ENCODE results near the gene TRPC4. TPM values are rescaled to one million over a fixed set of nuclear protein-coding genes. Genes with fewer than 3 reads are reported as not detected.

TRPC4 gene
- total RNA-seq, 1 experiment from 2014 or later, result 0.22 TPM

- no peaks in the 10 kb centered on the region for H3K36me3 ChIP-seq (ENCODE audit: low read depth, low read length)
- no peaks in the 10 kb centered on the region for H3F3A ChIP-seq (ENCODE audit: low read length, unreplicated experiment)
- no peak for DNase-seq
- peaks cover 18% of the 10 kb centered on the region for H3K4me1 ChIP-seq (ENCODE audit: insufficient read depth, low read length)
- CTCF ChIA-PET, result no interaction called here
- ATAC-seq, result no peak
- no peaks in the 10 kb centered on the region for H3K9me3 ChIP-seq (ENCODE audit: low read length)
- no peaks in the 10 kb centered on the region for H3K79me2 ChIP-seq (ENCODE audit: low read length)
- TF ChIP-seq EZH2 (IDR thresholded peaks at IDR 0.05; ENCODE audit: low read length, unreplicated experiment) (no peak), EZH2phosphoT487 (IDR thresholded peaks at IDR 0.05; ENCODE audit: borderline replicate concordance, low read length) (no peak)
- H3K9ac ChIP-seq (ENCODE audit: low read length), result no peak overlapping the region
- H3K4me2 ChIP-seq (ENCODE audit: low read length), result no peak overlapping the region
- BruUV-seq (replicated peaks), result no TSS peak
- POLR2A ChIA-PET (ENCODE audit: unreplicated experiment), result no interaction called here
- intact Hi-C loops (cut with micrococcal nuclease), result loop anchor here (5.0 kb wide), 1 partner anchor 35 kb away; no protein-coding TSS in a partner anchor
- no peak overlapping the region for H3K27ac ChIP-seq (ENCODE audit: low read length)
- no peaks in the 10 kb centered on the region for H3K9me2 ChIP-seq (replicated peaks; ENCODE audit: low read length)
- no peaks in the 10 kb centered on the region for H4K20me1 ChIP-seq (ENCODE audit: low read length)
- no peak overlapping the region for H2AFZ ChIP-seq (ENCODE audit: low read length)
- H3K27me3 ChIP-seq (ENCODE audit: low read length), result no peaks in the 10 kb centered on the region
- H3K4me3 ChIP-seq (ENCODE audit: low read length), result no peak overlapping the region
Observed at GRCh38 chr13:37682496-37682895, 187.1 kb downstream of the TRPC4 start.

DNA sequence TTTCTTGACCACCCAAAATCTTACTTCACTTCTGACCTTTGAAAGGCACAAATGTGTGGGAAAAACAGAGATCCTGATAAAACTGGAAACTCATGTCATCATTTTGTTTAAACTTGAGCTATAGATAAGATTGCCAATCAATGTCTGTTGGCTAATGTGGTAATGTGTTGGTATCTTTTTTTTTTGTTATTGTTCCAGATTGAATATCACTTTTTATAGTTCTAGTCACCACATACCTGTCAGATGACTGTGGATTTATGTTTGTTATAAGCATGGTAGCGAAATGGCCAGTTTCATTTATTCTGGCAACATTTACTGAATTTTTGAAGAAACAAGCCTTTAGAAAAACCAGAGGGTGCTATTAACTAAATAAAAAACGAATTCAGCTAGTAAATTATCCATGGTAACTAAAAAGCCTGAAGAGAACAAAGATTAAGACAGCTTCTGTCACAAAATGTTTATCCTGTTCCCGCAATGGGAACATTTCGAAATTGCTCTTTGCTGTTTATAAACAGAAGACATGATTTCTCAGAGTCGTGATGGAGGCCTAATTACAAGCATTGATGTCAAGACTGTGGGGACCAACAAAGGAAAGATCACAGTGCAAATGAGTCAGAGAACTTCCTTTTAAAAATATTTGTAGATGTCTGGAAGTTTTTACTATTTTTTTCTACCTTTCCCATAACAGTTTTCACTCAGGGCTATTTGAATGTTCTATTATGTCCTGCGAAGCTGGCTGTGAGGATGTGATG is 188.1 kb downstream of the TRPC4 start:
- Histone ChIP-seq H3K4me2 (ENCODE audit: low read length) (peak overlapping the region; percentile 12), H4K20me1 (ENCODE audit: low read length) (no peaks in the 10 kb centered on the region), H3K27me3 (ENCODE audit: low read length) (no peaks in the 10 kb centered on the region), H3K9me2 (replicated peaks; ENCODE audit: low read length) (no peaks in the 10 kb centered on the region), H3F3A (ENCODE audit: low read length, unreplicated experiment) (no peaks in the 10 kb centered on the region), H2AFZ (ENCODE audit: low read length) (0 out of 2 replicates have a peak overlapping the region, but pooled peaks have one; percentile 49), H3K9me3 (ENCODE audit: low read length) (no peaks in the 10 kb centered on the region), H3K4me3 (ENCODE audit: low read length) (no peak overlapping the region), H3K79me2 (ENCODE audit: low read length) (no peaks in the 10 kb centered on the region), H3K9ac (ENCODE audit: low read length) (no peak overlapping the region), H3K27ac (ENCODE audit: low read length) (peak overlapping the region; percentile 56), H3K36me3 (ENCODE audit: low read depth, low read length) (no peaks in the 10 kb centered on the region), H3K4me1 (ENCODE audit: insufficient read depth, low read length) (peaks cover 18% of the 10 kb centered on the region)
- BruUV-seq (replicated peaks), result no TSS peak
- no peak for TF ChIP-seq EZH2phosphoT487 (IDR thresholded peaks at IDR 0.05; ENCODE audit: borderline replicate concordance, low read length)
- TF ChIP-seq EZH2 (IDR thresholded peaks at IDR 0.05; ENCODE audit: low read length, unreplicated experiment), result no peak
- TF ChIP-seq, protein P1, sequence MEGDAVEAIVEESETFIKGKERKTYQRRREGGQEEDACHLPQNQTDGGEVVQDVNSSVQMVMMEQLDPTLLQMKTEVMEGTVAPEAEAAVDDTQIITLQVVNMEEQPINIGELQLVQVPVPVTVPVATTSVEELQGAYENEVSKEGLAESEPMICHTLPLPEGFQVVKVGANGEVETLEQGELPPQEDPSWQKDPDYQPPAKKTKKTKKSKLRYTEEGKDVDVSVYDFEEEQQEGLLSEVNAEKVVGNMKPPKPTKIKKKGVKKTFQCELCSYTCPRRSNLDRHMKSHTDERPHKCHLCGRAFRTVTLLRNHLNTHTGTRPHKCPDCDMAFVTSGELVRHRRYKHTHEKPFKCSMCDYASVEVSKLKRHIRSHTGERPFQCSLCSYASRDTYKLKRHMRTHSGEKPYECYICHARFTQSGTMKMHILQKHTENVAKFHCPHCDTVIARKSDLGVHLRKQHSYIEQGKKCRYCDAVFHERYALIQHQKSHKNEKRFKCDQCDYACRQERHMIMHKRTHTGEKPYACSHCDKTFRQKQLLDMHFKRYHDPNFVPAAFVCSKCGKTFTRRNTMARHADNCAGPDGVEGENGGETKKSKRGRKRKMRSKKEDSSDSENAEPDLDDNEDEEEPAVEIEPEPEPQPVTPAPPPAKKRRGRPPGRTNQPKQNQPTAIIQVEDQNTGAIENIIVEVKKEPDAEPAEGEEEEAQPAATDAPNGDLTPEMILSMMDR (conservative IDR thresholded peaks at IDR 0.05; ENCODE audit: low read depth, low read length), result no peak
- ATAC-seq (peak; percentile 42; the same call in 1 of the 2 replicates), DNase-seq (peak; percentile 46)
- intact Hi-C loops (cut with micrococcal nuclease), result loop anchor here (5.0 kb wide), 1 partner anchor 34 kb away; no protein-coding TSS in a partner anchor
- CTCF ChIA-PET, result no interaction called here
- POLR2A ChIA-PET (ENCODE audit: unreplicated experiment), result no interaction called here

GRCh38 chr13:37680137-37680536 is 189.4 kb downstream of the TRPC4 start:
- no peaks in the 10 kb centered on the region for H3K9me2 ChIP-seq (replicated peaks; ENCODE audit: low read length)
- no peak overlapping the region for H3K4me2 ChIP-seq (ENCODE audit: low read length)
- ChIA-PET POLR2A (ENCODE audit: unreplicated experiment) (no interaction called here), CTCF (no interaction called here)
- TF ChIP-seq EZH2 (IDR thresholded peaks at IDR 0.05; ENCODE audit: low read length, unreplicated experiment), result no peak
- TF ChIP-seq EZH2phosphoT487 (IDR thresholded peaks at IDR 0.05; ENCODE audit: borderline replicate concordance, low read length), result no peak
- TF ChIP-seq, protein P1 (conservative IDR thresholded peaks at IDR 0.05; ENCODE audit: low read depth, low read length), result no peak
- H3K27me3 ChIP-seq (ENCODE audit: low read length), result no peaks in the 10 kb centered on the region
- no peaks in the 10 kb centered on the region for H3K36me3 ChIP-seq (ENCODE audit: low read depth, low read length)
- H2AFZ ChIP-seq (ENCODE audit: low read length), result no peak overlapping the region
- H3K9ac ChIP-seq (ENCODE audit: low read length), result no peak overlapping the region
- H3K4me3 ChIP-seq (ENCODE audit: low read length), result no peak overlapping the region
- DNase-seq, result no peak
- no peak overlapping the region for H3K27ac ChIP-seq (ENCODE audit: low read length)
- BruUV-seq (replicated peaks), result no TSS peak
- ATAC-seq, result no peak
- intact Hi-C loops (cut with micrococcal nuclease), result loop anchor here (5.0 kb wide), 1 partner anchor 33 kb away; no protein-coding TSS in a partner anchor
- no peaks in the 10 kb centered on the region for H4K20me1 ChIP-seq (ENCODE audit: low read length)
- no peaks in the 10 kb centered on the region for H3K79me2 ChIP-seq (ENCODE audit: low read length)
- H3K9me3 ChIP-seq (ENCODE audit: low read length), result no peaks in the 10 kb centered on the region
- peaks cover 18% of the 10 kb centered on the region for H3K4me1 ChIP-seq (ENCODE audit: insufficient read depth, low read length)
- no peaks in the 10 kb centered on the region for H3F3A ChIP-seq (ENCODE audit: low read length, unreplicated experiment)
